DMS114 treated with DMSO at 0.1 percent for 48 hours (cell line): ENCODE measurements around the gene PSKH1.

ENCODE experiments used
- DNase-seq: peaks from one replicate; lab custom pipeline; 2025; ENCODE audit not compliant: unreplicated experiment; lab: John Stamatoyannopoulos, UW

Gene PSKH1

GRCh38 chr16:67865318-67865717, 27.7 kb upstream of the PSKH1 start:
- DNase-seq, result peak; percentile 28

DNA sequence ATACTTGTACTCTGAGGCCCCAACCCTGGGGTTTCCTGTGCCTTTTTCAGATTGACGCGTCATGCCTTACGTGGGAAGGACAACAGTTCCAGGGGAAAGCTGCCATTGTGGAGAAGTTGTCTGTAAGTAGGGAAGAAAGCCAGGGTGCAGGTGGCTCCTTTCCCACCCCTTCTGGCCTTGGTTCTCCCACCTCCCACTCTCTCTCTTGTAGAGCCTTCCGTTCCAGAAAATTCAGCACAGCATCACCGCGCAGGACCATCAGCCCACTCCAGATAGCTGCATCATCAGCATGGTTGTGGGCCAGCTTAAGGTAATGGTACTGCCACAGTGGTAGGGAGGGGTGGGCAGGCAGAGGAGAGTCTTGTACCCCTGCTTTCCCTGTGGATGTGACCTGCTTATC, 24.8 kb upstream of the PSKH1 start:
- DNase-seq, result no peak

GRCh38 chr16:67869653-67870052, 23.4 kb upstream of the PSKH1 start:
- DNase-seq, result no peak

GRCh38 chr16:67871256-67871655, 21.8 kb upstream of the PSKH1 start:
- no peak for DNase-seq

DNA sequence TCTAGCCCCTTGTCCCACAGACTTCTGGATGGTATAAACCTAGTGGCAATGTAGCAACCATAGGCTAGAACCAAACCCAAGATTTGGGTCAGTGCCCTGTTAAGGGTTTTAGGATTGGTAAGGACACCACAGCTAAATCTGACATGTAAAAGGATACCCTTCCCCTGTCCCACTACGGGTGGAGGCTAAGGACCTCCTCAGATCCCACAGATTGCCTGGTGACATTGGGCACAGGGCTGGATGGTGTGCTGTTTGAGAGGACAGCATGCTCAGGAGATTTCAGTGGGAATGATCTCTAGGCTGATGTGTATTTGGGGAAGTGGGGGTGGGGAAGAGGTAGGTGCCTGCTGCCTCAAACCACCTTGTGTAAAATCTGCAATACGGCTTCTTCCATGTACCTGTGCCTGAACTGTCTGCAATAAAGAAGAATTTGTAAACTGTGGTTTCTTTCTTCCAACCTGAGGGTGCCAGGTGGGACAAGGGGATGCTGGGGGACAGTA, 20.9 kb upstream of the PSKH1 start:
- DNase-seq, result no peak

- DNase-seq, result peak; percentile 68
These were observed 20.2 kb upstream of the PSKH1 start, which contains the start of gene EDC4 for GRCh38 chr16:67872631-67873434. TSS of gene EDC4 (plus strand) at chr16:67873052. CDS start at chr16:67873262, 210 bp downstream.

DNA sequence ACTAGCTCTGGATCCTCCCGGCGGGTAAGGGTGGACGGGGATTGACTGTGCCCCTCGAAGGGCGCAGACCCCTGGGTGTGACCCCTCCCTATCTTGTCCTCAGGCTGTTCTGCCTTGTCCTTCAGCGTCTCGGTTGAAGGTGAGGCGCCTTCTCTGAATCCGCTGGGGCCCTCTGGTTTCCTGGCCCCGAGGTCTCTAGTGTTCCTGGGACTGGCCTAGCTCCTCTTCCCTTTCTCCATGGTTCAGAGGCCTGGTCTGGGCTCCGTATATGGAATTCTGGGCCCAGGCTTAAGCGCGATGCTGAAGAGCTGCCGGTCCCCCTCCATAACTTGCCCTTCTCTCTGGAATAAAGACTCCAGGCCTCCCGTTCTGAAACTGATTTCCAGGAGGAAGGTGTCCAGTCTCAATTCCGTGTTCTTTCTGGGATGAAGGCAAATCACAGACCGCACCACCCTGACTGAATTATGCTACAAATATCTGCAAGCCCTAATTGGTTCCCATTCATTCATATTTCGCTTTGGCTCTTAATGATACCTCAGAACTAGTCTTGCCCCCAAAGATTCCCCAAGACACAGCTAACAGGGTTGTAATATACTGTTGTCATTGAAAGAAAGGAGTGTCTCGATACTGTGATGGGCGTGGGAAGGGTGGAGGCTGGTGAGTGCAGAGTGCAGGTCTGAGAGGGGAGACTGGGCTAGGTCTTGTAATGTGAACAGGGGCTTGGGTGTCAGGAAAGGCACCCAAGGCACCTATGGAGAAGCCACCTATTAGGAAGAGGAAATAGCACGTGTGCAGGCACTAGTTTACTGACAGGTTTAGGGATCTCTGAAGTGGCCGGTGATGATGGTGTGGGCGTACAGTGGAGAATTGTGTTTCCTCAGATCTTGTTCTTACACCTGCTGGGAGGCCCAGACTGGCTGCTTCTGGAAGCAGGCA, 19.4 kb upstream of the PSKH1 start:
- DNase-seq, result no peak

GRCh38 chr16:67874372-67874771, 18.7 kb upstream of the PSKH1 start:
- no peak for DNase-seq

DNA sequence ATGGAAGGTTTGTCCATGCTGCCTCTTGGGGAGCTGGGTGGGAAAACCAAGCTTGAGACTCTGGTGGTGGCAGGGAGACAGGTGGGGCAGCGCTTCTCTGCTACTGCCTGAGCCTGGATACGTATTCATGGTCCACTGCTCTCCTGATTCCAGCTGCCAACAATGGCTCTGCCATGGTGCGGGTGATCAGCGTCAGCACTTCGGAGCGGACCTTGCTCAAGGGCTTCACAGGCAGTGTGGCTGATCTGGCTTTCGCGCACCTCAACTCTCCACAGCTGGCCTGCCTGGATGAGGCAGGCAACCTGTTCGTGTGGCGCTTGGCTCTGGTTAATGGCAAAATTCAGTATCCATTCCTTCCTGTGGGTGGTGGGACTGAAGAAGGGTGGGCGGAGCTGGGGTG, 16.0 kb upstream of the PSKH1 start:
- no peak for DNase-seq

GRCh38 chr16:67878232-67878631, 14.8 kb upstream of the PSKH1 start:
- no peak for DNase-seq

DNA sequence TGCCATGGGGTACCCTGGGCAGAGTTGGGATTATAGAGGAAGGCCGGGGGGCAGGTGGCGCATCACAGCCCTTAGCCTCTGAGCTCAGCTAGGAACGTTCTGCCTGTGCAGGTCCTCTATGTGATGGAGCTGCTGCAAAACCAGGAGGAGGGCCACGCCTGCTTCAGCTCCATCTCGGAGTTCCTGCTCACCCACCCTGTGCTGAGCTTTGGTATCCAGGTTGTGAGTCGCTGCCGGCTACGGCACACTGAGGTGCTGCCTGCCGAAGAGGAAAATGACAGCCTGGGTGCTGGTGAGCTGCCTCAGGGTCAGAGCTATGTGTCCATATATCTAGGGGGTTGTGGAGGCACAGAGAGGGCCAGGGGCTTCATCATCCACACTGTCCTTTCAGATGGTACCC, 14.2 kb upstream of the PSKH1 start:
- DNase-seq, result no peak

- DNase-seq, result no peak
These were observed 13.6 kb upstream of the PSKH1 start for GRCh38 chr16:67879462-67879861.

GRCh38 chr16:67879936-67880335, 13.1 kb upstream of the PSKH1 start:
- DNase-seq, result no peak

DNA sequence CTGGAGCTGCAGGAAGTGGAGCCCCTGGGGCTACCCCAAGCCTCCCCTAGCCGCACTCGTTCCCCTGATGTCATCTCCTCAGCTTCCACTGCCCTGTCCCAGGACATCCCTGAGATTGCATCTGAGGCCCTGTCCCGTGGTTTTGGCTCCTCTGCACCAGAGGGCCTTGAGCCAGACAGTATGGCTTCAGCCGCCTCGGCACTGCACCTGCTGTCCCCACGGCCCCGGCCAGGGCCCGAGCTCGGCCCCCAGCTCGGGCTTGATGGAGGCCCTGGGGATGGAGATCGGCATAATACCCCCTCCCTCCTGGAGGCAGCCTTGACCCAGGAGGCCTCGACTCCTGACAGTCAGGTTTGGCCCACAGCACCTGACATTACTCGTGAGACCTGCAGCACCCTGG, 12.5 kb upstream of the PSKH1 start:
- DNase-seq, result no peak

DNA sequence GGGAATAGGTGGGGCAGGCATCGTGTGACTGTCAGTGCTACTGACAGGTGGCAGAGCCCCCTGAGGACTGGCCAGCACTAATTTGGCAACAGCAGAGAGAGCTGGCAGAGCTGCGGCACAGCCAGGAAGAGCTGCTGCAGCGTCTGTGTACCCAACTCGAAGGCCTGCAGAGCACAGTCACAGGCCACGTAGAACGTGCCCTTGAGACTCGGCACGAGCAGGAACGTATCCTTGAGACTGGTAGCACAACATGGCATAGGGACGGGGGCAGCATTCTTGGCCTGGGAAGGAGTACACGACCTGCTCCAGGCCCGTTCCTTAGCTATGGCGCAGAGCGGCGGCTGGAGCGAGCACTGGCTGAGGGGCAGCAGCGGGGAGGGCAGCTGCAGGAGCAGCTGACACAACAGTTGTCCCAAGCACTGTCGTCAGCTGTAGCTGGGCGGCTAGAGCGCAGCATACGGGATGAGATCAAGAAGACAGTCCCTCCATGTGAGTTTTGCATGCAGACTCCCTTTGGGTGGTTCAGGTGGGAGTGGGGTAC, 11.4 kb upstream of the PSKH1 start:
- DNase-seq, result no peak

DNA sequence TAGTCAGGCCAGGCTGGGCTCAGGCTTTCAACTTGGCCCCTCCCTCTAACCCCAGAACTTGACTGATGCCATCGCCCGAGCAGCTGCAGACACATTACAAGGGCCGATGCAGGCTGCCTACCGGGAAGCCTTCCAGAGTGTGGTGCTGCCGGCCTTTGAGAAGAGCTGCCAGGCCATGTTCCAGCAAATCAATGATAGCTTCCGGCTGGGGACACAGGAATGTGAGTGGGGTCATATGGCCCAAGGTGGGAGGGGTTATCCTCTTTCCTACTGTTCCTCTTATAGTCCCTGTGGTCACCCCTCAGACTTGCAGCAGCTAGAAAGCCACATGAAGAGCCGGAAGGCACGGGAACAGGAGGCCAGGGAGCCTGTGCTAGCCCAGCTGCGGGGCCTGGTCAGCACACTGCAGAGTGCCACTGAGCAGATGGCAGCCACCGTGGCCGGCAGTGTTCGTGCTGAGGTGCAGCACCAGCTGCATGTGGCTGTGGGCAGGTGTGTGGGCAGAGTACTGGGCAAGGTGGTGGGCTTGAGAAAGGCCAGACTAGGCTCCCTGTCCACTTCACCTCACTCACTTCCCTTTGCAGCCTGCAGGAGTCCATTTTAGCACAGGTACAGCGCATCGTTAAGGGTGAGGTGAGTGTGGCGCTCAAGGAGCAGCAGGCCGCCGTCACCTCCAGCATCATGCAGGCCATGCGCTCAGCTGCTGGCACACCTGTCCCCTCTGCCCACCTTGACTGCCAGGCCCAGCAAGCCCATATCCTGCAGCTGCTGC, 10.5 kb upstream of the PSKH1 start:
- no peak for DNase-seq

DNA sequence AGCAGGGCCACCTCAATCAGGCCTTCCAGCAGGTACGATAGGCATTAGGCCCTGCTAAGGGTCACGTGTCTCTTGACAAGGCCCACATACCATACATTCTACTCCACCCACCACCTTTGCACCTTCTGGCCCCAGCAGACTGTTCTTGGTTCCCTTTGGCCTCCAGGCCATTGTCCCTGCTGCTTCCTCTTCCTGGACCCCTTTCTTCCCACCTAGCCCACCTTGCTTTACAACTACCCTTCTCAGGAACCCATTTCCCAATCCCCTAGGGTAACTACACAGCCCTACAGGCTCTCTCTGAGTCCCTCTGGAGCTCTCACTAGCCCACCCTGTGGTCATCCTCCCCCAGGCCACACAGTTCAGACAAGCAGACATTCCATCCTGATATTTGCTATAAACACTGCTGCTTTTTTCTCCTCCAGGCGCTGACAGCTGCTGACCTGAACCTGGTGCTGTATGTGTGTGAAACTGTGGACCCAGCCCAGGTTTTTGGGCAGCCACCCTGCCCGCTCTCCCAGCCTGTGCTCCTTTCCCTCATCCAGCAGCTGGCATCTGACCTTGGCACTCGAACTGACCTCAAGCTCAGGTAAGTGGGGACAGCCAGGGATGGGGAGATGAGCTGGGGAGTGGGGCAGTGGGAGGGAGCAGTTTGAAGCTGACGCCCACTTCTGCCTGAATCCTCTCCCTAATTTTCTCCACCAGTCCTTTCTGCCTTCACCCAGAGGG, 9.7 kb upstream of the PSKH1 start:
- peak; percentile 37 for DNase-seq

DNA sequence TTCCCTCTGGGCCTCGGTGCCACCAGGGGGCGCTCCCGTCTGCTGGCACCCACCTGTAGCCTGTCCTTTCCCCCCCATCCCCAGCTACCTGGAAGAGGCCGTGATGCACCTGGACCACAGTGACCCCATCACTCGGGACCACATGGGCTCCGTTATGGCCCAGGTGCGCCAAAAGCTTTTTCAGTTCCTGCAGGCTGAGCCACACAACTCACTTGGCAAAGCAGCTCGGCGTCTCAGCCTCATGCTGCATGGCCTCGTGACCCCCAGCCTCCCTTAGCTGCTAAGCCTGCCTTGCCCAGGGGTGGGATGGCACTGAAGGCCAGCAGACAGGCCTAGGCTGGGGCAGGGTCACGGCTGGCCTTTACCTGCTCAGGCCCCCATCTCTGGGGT, 9.2 kb upstream of the PSKH1 start:
- no peak for DNase-seq

DNA sequence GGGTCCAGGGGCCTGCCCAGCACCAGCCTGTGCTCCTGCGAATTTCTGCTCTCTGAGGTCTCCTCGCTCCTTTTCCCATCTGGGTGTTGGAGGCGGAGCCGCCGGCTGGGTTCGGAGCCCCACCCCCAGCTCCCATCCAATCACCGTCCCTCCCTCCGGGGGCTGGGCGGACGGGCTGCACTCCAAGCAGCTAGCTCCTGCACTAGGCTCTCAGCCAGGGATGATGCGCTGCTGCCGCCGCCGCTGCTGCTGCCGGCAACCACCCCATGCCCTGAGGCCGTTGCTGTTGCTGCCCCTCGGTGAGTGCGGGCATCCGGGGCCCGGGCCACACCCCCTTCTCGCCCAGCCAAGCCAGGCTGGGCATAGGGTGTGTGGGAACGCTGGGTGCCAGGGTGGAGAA, 8.4 kb upstream of the PSKH1 start, which contains the start of gene NRN1L:
NRN1L (plus strand) TSS at position 202 of the 400 bp plus-strand sequence; CDS start at position 221, 19 bp downstream.
- DNase-seq, result no peak

DNA sequence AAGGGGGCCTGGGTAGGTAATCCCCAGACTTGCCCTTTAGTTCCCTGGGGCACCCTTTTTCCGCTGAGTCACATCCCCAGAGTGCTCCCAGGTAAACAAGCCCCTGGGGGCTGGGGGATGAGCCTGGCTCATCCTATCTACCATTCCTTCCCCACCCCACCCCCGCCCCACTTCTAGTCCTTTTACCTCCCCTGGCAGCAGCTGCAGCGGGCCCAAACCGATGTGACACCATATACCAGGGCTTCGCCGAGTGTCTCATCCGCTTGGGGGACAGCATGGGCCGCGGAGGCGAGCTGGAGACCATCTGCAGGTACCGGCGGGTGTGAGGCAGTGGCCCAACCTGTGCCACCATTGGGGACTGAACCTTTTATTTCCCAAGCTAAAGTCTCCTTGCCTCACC, 7.5 kb upstream of the PSKH1 start:
- no peak for DNase-seq
